Measurements from ENCODE around the gene FAM120B. TPM values are rescaled to one million over a fixed set of nuclear protein-coding genes. Genes with fewer than 3 reads are reported as not detected.

The FAM120B gene
- total RNA-seq, result 13.8 and 21.6 TPM in 2 replicates

GRCh38 chr6:170306324-170307079 is at the start of gene FAM120B:
TSS of gene FAM120B (plus strand) at chr6:170306758. CDS start at chr6:170317391, 10,633 bp downstream.

GRCh38 chr6:170290296-170291128 is 16.0 kb upstream of the FAM120B start, which contains the start of gene DLL1:
TSS of gene DLL1 (minus strand) at chr6:170291078. CDS start at chr6:170290139, 939 bp downstream.

Small RNA genes within 50 kb of the gene (small RNA-seq; reads per million reads assigned to genes)
- gene MIR4644 (ENCODE audit: low replicate concordance), result not detected

Other genes with a start within 250 kb of the FAM120B start
- 0.22 and 0.86 TPM in 2 replicates for gene DLL1, start 15.7 kb upstream of the FAM120B start, total RNA-seq
- 265 and 297 TPM in 2 replicates for gene PSMB1, start 246.5 kb downstream of the FAM120B start, total RNA-seq
- 15.5 and 23.3 TPM in 2 replicates for gene TBP, start 247.6 kb downstream of the FAM120B start, total RNA-seq

All from placental pericyte (primary cell).